ENCODE measurements around the gene C12orf76.

C12orf76 gene

GRCh38 chr12:109994401-109995175, 53.7 kb downstream of the C12orf76 start:
- DNase-seq, result no peak

GRCh38 chr12:109993091-109993490, 55.2 kb downstream of the C12orf76 start:
- no peak for DNase-seq

GRCh38 chr12:109991586-109991985, 56.7 kb downstream of the C12orf76 start:
- no peak for DNase-seq

Data from activated CD4-positive, alpha-beta T cell treated with anti-CD3 and anti-CD28 coated beads, Interleukin-2, amount 50 U/mL, for 1 hour (primary cell).